Superior temporal gyrus (tissue), 1 donor: ENCODE results near the gene IRF4.
"Not testable (repeated sequence)": the region's sequence is repeated elsewhere in the genome, so short reads cannot be mapped to it uniquely, and the experiment has no call there.

ENCODE experiments used
- DNase-seq: peaks from one replicate; pipeline ENCODE4 v3.0.0-alpha.2; 2016; ENCODE audit errors: extremely low spot score

Gene IRF4

DNA sequence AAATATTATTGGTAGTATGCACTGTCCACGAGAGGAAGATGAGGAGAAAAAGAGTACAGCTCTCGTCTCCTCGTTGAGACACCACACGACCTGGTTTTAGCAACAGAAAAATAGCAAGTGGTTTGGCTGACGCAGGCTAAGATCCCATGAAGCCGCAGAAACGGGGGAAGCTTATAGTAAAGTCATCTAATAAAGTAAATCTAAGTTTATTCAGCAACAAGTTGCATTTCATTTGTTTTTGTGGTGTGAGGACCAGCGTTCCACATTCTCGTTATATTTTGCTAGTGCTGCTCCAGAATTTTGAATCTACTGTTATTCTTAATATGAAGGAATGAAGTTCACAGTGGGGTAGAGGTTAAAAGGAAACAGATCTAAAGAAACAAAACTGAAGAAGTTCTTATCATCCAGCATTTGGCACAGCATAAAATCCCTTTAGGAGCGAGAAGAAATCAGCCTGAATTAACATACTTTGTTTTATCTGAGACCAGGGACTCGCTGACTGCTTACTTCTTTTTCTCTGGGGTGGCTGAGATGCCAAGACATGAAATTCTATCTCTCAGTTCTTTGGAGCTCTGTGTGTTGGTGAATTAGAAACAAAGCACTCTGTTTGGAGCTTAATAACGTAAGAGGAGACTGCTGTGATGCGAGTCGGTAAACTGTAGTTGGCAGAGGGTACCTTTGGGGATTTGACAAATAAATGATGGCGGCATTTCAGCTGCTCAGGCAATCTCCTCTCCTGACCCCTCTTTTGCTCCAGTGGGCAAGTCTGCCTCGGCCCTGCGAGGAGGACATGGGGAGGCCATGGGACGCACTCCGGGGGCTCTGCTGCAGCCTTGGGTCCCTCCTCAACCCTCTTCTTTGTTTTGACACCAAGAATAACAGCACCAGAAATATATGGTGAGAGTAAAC lies 24.9 kb upstream of the IRF4 start:
- no peak for DNase-seq

DNA sequence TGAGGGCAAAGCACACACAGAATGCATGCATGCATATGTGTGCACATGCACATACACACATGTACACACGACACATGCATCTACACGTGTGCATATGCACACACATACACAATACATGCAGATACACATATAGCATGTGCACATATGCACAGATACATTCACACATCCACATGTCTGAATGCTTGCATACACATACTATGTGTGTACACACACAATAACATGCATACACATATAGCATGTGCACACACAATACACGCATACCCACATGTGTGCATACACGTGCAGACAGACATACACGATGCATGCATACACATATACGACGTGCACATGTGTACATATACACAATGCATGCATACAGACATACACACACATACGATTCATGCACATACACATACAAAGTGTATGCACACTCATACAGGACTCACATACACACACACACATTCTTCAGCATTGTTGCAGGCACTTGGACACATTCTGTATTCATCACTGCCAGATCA lies 24.2 kb upstream of the IRF4 start:
- DNase-seq, result no peak

DNA sequence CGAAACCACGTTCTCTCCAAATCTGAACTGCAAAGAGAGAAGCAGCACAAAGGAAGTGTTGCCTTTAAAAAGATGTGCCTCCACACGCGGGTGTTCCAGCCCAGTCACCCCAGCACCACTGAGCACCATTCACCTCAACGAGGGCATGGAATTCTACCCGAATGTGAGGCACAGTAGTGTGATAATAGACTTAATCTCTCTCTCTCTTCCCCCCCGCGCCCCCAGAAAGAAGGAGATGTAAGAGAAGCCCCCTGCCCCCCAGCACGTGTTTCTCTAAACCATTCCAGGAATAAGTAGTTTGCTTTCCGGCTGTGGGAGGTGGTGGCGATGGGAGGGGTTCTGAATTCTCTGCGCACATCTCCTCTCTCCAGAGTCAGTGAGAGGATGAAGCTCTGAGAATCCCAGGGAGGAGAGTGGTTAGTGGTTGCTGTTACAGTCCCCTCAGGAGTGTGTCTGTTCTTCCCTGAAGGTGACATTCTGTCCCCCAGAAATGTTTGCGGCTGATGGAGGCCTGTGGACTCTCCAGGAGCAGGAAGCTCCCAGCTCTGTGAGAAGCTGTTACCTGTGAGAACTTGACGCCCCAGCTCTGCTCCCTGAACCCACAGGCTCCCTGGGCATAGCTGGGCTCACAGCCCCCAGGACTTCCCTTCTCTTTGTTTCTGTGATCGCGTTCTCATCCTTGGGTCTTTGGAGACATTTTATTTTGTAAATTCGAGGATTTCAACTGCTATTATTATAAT lies 23.5 kb upstream of the IRF4 start:
- DNase-seq, result no peak

DNA sequence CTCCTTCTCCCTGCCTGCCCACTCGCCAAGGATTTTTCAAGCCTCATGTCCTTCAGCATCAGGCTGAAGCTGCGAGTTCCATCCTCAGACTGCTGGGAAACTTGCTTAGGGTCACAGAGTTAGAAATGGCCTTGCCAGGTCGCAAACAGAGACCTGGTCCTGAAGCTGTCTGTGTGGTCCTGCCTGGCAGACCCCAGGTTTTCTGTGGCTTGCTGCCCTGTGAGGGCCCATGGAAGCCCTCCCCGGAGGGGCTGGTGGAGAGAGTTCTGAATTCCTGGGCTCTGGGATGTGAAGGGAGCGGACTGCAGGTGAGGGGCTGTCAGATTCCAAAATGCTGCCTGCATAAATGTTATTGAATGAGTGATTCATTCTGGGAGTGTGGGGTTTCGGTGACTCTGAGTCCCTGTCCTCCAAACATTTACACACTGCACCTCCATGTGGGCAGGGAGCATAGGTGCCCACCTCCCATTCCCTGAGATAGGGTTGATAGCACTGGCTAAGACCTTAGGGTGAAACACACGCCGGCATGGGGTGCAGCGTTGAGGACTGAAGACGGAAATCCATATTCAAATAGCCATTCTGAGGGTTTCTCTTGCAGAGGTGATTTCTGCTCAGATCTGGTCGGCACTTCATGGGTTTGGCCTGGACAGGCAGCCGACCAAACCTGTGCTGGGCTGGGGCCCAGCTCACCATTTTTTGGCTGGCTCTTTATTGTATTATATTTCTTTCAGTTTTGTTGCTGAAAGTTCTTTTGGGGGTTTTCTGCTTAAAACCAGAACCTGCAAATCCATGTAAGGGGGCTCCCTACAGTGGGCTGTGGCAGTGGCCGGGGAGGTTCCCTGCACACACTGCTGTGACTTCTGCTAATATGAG lies 21.8 kb upstream of the IRF4 start:
- DNase-seq, result no peak

DNA sequence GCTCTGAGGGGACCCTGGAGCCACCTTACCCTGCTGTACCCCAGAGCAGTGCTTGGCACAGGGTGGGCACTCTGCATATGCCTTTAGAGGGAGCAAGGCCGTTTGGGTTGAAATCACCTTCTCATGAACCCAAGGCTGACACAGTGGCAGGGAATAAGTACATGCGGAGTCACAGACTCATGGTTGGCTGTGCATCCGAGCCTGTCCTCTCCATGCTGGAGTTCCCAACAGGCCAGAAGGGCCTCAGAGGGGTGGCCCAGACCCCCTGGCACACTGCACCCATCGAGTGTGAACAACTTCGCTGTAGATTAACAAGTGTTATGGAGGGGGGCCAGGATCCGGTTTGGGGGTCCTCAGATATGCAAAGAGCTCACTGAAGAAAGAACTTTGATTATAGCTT lies 21.0 kb upstream of the IRF4 start:
- no peak for DNase-seq

DNA sequence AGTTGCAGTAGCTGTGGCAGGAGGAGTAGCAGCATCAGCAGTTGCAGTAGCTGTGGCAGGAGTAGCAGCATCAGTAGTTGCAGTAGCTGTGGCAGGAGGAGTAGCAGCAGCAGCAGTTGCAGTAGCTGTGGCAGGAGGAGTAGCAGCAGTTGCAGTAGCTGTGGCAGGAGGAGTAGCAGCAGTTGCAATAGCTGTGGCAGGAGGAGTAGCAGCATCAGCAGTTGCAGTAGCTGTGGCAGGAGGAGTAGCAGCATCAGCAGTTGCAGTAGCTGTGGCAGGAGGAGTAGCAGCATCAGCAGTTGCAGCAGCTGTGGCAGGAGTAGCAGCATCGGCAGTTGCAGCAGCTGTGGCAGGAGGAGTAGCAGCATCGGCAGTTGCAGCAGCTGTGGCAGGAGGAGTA lies 19.7 kb upstream of the IRF4 start:
- not testable (repeated sequence) for DNase-seq

DNA sequence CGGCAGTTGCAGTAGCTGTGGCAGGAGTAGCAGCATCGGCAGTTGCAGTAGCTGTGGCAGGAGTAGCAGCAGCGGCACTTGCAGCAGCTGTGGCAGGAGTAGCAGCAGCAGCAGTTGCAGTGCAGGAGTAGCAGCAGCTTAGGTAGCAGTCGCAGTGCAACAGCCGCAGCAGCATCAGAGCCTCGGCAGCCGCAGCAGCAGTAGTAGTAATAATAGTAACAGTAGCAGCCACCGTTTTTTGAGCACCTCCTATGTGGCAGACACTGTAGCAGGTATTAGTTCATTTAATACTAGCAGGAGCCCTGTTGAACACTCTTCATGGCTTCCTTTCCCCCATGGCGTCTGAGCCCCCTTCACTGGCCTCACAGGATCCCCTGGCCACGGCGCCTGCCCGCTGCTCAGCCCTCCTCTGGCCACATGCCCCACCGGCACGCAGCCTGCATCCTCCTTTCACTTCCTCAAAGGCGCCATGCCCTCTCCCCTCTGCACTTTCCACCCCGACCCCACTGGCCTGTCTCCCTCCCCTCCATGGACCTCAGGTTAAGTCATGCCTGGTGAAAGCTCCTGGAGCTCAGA lies 19.1 kb upstream of the IRF4 start:
- DNase-seq, result no peak

DNA sequence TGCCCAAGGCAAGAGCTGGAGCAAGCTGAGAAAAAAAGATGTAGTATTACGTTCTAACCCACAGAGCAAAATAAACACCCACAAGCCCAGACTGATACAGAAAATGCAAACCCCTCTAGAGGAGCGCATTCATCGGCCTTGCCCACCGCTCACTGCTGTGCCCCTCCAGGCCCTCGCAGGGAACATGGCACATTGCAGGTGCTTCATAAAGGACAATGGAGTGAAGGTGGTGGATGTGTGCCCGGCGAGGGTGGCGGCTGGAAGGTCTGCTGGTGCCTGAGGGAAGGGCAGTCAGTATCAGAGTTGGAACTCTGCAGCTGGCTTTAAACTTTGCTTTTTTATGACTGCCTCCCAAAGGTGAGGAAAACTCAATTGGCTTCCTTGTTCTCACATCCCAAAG lies 18.5 kb upstream of the IRF4 start:
- no peak for DNase-seq

DNA sequence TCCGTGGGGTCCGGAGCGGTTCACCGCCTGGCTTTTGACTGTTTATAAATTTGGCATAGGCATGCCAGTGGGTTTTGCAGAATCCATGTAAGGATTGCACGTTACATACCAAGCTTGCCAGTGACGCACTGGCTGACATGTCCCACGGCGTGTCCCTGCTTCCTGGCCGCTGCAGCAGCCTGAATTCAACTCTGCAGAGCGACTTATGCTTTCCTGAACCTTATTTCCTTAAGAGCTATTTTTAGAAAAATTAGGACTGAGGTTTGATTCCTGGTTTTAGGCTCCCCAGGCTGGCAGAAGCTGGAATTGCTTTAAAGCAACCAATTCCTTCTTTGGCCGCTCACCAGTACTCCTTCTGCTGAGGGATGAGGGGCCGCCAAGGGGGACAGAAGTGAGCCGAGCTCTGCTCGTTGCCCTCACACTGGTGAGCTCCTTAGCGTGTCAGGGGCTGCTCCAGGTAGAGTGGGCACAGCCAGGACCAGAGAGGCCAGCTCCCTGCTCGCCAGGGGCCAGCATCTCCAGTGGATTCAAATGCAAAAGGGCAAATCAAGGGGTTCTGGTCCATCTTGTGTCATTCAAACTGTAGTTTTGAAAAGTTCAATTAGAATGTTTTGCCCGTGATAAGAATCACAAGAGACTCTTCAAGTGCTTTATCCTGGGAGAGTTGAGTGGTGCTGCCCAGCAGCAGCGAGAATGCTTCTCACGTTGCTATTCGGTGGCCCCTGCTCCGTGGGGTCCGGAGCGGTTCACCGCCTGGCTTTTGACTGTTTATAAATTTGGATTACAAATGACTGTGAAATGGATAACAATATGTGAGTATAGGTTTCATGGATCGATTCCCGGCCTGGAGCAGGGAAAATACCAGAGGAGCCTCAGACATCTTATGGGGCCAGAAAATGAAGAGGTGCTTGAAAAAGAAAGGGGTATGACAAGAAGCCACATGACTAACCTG lies 17.5 kb upstream of the IRF4 start:
- no peak for DNase-seq

DNA sequence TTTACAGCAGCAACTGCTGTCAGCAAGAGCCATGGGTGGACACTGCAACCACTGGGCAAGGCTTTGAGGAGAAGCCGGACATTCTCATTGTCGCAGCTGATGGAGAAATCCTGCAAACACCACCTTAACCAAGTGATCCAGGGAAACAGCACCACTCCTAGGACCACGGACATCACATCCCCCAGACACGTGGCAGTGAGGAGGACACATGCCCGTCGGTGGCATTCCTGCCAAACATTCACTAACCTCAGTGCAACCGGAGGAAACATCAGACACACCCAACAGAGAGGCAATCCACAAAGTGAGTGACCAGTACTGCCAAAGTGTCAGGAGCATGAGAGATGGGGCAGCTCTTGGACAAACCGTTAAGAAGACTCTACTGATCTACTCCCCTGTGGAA lies 16.6 kb upstream of the IRF4 start:
- no peak for DNase-seq

DNA sequence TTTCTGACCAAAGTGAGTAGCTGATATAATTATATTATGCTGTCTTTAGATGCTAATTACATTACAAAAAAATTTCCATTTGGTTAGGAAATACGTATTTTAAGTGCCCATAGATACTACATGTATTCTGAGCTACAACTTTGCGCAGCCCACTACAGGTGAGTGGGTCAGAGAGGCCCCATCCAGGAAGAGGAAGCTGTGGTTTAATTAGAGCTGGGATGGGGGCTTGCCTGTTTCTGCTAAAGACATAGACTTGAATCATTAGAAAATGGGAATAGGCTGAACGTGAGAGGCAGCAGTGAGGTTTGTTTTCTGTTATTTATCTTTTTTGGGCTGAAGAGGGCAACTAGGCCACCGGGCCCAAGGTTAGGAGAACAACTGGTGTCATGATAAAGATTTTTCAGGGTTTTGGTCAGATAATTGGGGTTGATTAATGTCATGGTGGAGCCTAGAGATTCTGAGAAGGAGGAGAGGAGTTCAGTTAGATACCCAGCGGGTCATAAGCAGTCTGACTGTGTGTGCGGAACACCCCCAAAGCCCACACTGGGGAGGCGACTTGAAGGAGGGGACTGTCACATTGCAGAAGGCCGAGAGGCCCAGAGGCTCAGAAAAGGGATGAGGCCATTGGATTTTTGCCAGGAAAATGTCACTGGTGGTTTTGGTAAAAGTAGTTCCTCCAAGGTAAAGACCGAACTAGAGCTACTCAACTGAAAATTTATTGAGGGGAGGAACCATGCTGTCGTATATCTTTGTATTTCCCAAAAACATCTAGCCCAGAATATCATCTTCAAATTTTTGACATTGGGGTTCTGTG lies 14.5 kb upstream of the IRF4 start:
- no peak for DNase-seq

DNA sequence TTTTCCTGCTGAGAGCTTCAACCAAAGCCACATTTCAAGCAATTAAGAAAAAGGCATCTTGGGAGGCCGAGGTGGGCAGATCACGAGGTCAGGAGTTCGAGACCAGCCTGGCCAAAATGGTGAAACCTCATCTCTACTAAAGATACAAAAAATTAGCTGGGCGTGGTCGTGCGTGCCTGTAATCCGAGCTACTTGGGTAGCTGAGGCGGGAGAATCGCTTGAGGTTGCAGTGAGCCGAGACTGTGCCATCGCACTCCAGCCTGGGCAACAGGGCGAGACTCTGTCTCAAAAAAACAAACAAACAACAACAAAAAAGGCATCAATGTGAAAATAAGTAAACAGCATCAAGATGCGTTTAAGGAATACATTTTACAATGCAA lies 13.9 kb upstream of the IRF4 start:
- not testable (repeated sequence) for DNase-seq

DNA sequence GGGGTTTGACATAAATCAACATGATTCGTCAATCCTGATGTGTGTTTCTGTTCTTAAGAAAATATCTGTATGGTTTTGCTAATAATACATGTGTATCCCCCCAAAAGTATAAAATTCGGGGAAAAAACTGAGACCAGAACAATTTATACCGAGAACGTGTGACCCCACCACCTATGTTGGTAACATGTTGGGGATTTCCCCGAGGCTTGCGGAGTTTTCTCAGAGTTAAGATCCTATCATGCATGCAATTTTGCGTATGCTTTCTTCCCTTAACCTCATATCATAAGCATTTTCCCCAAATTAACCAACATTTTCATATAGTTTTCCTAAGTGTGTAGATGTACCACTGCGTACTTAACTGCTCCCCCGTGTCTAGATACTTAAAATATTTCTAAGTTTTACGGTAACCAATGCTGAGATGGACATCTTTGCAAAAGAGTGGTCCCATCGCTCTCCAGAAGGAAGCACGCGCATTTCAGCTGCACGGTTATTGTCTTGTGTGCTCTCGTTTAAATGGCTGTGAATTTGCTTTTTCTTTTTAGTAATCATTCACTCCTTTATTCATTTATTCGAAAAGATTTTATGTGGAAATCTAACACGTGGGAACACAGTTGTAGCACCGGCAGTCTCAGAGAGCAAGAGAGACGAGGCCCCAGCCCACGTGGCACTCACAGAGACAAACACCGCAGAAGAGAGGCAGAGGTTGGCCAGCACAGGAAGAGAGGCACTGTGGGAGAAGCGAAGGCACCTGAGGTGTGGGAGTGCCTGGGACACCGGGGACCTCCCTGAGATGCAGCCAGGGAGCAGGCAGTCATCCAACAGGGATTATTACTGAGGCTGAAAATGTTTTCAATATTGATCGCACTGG lies 13.2 kb upstream of the IRF4 start:
- no peak for DNase-seq

DNA sequence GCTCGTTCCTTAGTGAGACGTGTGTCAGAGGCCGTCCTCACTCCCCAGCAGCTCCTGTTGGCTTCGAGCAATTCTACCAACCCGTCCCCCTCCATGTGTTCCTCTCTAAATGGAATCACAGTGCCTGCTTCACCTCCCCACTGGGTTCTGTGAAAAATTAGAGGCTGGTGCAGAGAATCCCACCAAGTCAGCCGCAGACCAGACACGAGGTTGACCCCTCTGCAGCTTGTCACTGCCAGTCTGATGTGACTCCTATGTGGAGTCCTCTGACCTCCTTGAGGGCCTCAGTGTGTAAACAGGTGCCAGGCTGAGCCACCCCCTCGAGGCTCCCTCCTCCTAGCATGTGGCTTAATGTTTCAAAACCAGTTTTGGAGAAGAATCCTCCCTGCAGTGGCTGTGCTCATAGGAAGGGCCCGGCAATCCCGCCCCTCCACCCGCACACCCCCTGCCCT lies 12.6 kb upstream of the IRF4 start:
- no peak for DNase-seq

DNA sequence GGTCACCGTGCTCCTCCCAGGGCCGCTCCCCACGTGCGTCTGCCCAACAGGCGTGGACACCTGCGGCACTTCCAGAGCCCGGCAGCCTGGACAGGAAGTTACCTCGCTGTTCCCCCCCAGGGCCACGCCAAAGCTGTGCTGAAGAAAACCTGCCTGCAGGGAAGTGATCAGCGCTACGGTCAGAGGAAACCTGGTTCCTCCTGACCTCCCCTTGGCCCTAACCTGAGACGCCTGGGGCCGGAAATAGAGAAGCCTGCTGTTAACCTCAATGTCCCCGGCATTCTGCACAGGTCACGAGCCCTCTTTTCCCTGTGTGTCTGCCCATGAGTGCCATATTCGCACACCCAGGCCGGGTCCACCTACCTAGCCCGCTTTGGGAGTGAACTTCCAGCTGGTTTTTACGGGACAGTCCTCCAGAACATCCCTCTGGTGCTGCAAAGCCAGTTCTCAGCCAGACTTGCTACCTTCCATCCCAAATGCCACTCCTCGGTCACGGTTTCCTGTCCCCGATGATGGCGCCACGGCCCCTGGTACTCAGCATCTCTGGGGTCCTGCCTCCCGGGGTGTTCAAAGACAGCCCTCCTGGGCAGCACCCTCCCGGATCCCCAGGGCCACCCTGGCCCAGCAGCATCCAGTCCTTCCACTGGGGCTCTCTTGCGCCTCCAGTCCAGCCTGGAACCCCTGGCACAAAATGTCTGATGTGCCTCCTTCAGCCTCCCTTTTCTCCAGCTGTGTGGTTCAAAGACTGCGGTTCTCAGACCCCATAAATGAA lies 12.0 kb upstream of the IRF4 start:
- no peak for DNase-seq

DNA sequence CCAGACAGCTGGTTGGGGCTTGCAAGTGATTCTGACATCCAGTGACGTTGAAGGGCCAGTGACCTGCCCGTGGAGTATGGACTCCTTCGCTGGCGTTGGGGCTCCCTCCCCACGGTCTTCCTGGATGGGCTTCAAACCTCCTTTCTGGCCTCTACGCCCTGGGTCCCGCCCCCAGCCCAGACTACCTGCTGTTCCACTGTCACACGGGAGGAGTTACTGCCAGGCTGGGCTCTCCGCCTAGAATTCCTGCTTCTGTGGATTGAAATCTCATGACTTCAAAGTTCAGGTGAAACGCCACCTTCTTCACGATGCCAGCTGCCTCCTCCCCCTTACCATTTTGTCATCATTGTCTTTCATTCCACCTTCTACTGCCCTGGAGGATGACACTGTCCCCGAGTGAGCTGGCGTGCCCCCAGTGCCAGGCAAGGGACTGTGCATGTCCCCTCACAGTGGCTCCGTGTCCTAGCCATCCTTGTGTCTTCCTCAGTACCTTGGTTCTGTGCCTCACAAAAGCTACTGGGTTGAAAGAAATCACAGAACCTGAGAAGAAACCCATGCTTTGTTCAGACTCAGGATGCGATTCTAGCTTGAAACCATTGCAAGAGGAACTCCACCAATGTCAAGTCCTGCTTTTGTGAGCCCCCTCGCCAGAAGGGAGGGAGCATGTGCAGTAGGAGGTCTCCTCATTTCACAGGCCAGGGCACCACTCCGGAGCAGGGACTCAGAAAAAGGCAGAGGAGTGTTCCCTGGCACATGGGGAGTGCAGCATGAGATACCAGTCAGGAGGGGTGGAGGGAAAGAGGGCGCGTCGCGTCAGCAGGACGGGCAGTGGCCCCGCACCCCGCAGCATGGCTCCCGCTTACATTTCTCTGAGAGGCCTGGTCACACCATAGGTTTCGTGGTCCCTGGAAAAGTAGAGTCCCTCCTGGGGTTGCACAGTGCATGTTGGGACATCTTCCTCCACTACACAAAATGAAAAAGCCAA lies 11.0 kb upstream of the IRF4 start:
- no peak for DNase-seq
